KG1 (cell line): ENCODE measurements around the gene ZNF230.

ENCODE experiments used
- DNase-seq: peaks from one replicate; lab custom pipeline; 2025; lab: John Stamatoyannopoulos, UW

Gene ZNF230

GRCh38 chr19:44002566-44003460, at the start of gene ZNF230:
TSS of gene ZNF230 (plus strand) at chr19:44002957. CDS start at chr19:44007079, 4,122 bp downstream.
- peak; percentile 95 for DNase-seq

- no peak for DNase-seq
Observed at GRCh38 chr19:43956827-43957226, 45.9 kb upstream of the ZNF230 start.

GRCh38 chr19:43957891-43958290, 44.9 kb upstream of the ZNF230 start:
- DNase-seq = no peak

DNA sequence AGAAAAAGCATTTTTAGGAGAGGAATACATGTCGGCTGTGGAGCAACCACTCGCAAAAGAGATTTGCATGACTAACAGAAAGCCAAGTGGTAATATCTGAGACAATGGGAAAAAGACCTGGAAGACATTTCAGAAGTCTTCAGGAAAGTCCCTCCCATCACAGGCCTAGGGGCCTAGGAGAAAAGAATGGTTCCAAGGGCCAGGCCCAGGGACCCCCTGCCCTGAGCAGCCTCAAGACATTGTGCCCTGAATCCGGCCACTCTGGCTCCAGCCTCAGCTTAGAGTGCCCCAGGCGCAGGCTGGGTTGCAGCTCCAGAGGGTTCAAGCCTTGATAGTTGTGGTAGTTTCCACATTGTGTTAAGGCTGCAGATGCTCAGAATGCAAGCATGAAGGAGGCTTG, 42.3 kb upstream of the ZNF230 start:
- DNase-seq = no peak

- DNase-seq = no peak
Observed at GRCh38 chr19:43966079-43966694, 36.6 kb upstream of the ZNF230 start.

GRCh38 chr19:43976732-43977131, 26.0 kb upstream of the ZNF230 start:
- DNase-seq = no peak

DNA sequence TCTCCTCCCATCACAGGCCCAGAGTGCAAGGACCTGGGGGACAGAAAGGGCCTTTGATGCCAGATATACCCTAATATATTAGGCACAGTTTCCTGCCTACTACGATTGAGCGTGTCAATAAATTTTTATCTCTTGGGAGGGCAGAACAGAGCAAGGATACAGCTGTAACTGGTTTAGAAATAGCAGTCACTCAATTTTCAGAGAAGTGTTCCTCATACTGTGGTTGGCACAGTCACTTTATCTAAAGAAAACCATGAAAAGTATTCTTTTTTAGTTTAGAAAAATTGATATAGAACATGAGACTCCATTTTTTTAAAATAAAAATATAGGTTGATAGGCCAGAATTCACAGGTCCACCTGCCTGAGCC, 19.2 kb upstream of the ZNF230 start:
- no peak for DNase-seq

- peak; percentile 79 for DNase-seq
Observed at GRCh38 chr19:43983912-43984686, 18.7 kb upstream of the ZNF230 start, which contains the start of gene ZNF155. TSS of gene ZNF155 (plus strand) at chr19:43984188. CDS start at chr19:43988544, 4,356 bp downstream.

- peak; percentile 47 for DNase-seq
Observed at GRCh38 chr19:43984687-43985000, 18.1 kb upstream of the ZNF230 start.

DNA sequence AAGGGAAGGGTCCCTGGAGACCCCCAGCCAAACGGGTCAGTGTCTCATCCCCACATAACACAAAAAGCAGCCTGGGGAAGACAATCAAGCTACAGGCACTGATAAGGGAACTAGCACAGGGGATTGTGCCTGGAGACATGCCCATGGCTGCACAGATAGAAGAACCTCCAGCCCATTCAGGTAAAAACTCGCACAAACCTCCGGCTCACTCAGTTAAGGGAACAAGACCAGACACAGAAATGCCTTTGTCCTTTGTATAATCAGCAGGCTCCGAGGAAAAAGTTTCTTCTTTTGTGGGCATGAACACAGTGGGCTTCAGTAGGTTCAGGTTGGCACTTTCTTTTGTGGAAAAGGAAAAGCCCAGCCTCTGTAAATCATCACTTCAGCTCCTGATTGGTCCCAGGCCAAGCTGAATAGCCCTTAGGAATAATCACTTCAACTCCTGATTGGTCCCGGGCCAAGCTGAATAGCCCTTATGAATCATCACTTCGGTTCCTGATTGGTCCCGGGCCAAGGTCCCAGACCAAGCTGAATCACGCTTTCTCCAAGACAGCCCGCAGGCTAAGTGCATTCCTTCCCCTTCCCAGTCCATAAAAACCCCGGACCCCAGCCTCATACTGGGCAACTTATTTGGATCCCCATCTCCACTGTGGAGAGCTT, 5.0 kb upstream of the ZNF230 start:
- DNase-seq = no peak

DNA sequence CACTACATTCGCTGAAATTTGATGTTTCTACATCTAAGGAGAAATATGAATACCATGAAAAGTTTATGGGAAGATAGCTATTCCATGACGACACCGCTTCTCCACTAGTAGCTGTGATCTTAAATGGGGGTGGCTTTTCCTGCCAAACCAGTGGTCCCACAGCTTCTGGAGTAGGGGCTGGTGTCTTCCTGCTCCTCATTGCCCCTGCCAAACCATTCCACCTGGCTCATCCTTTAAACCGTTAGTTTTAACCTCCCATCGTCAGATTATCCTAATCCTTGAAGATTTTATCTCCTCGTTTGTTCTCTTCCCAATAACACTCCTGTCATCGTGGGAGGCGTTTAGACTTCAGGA, 568 bp upstream of the ZNF230 start:
- no peak for DNase-seq

GRCh38 chr19:44003461-44004009, 778 bp downstream of the ZNF230 start:
- peak; percentile 32 for DNase-seq

GRCh38 chr19:44005973-44006372, 3.2 kb downstream of the ZNF230 start:
- DNase-seq = no peak

DNA sequence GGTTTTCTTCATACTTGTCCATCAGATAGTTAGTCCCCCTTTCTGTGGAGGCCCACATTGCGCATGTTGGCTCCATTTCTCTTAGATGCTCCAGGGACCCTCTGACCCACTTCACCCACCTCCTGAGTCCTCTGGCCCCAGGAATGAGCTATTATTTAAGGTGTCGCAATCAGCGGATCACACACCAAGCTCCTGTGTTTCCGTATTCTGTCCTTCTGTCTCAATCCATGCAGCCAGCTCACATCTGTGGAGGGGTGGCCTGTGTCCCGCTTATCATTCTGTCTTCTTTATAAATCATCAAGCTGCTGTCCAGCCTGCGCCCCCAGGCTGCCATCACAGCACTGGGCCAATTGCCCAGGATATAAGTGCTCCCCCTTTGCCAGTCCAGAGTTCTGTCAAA, 4.7 kb downstream of the ZNF230 start:
- no peak for DNase-seq

GRCh38 chr19:44010468-44010867, 7.7 kb downstream of the ZNF230 start:
- no peak for DNase-seq

GRCh38 chr19:44019498-44019897, 16.7 kb downstream of the ZNF230 start:
- DNase-seq = no peak

DNA sequence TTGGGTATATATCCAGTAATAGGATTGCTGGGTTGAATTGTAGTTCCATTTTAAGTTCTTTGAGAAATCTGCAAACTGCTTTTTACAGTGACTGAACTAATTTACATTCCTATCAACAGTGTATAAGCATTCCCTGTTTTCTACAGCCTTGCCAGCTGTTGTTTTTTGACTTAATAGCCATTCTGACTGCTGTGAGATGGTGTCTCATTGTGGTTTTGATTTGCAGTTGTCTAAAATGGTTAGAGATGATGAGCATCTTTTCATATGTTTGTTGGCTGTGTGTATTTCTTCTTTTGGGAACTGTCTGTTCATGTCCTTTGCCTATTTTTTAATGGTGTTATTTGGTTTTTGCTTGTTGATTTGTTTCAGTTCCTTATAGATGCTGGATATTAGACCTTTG, 18.5 kb downstream of the ZNF230 start:
- DNase-seq = no peak

- no peak for DNase-seq
Observed at GRCh38 chr19:44024900-44025216, 22.1 kb downstream of the ZNF230 start.

DNA sequence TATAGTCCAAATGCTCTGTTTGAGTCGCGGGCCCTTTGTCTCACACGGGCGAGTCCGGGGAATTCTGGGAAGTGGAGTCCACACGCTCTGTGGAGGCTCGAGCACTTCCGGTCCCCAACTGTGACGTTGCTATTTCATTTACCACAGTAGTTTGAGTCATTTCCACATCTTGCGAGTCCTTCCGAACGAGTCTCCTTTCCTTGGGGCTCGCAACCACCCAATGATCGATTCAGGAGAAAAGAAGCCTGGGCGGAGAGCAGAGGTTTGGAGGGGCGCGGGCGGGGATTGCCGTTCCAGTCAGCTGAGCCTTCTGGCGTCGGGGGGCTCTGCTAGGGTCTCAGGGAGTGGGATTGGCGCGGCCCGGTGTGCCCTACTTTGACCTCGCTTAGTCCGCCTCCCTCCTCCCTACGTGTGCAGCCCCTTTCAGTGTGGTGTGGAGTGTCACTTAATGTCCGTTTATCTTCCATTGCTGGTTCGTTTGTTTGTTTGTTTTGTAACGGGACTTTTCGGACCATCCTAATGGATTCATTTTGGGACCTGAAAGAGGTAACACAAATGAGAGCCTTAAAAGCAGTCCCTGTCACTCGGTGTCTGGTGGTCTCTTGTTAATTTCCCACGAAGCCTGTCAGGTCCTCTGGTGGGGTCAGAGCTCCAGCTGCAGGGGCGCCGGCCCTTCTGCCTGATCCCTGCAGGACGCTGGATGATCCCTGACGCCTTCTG, 22.6 kb downstream of the ZNF230 start, which contains the start of gene ZNF222:
Gene ZNF222 (plus strand): TSS at position 163 of the 720 bp plus-strand sequence. CDS start 58 bp downstream, at position 221.
- peak; percentile 55 for DNase-seq

- no peak for DNase-seq
Observed at GRCh38 chr19:44026622-44027021, 23.9 kb downstream of the ZNF230 start.

- DNase-seq = no peak
Observed at GRCh38 chr19:44032001-44032610, 29.3 kb downstream of the ZNF230 start.
